Measurements from ENCODE around the gene ODC1.

- TF ChIP-seq CTCF (optimal IDR thresholded peaks at IDR 0.05 in 1 of 3, IDR thresholded peaks at IDR 0.05 in 1 of 3, conservative IDR thresholded peaks at IDR 0.05 in 1 of 3; ENCODE audit: extremely low read depth in 1 of 3, insufficient read depth in 2 of 3, low read length in 3 of 3) = no peak
- no peak for TF ChIP-seq EZH2 (IDR thresholded peaks at IDR 0.05; ENCODE audit: low read length)
Measured at GRCh38 chr2:10400002-10400401, 48.1 kb downstream of the ODC1 start.
